Neural cell (in vitro differentiated cells): Measurements from ENCODE around the gene SLC12A8. TPM values are rescaled to one million over a fixed set of nuclear protein-coding genes. Genes with fewer than 3 reads are reported as not detected.

Source experiments
- H2AFZ ChIP-seq: fragments of 200-600, 300-800 bp; sonication (generic), shearing (Covaris generic); 2 replicates; pipeline ENCODE4 v1.6.0; 2014; ENCODE audit warnings: low read depth, mild to moderate bottlenecking, antibody characterized with exemption, low read length, moderate library complexity
- H3F3A ChIP-seq: fragments of 200-600 bp; shearing (Covaris generic); 2 replicates; pipeline ENCODE4 v1.6.1; 2016; ENCODE audit warnings: mild to moderate bottlenecking, moderate library complexity, mixed read lengths, antibody characterized with exemption, low read length; ENCODE audit not compliant: insufficient read depth, poor library complexity, severe bottlenecking
- H3K27ac ChIP-seq: fragments of 200-600, 300-800 bp; sonication (generic), shearing (Covaris generic); 2 replicates; pipeline ENCODE4 v1.5.1; 2014; ENCODE audit warnings: mild to moderate bottlenecking, low read length, moderate library complexity
- H3K27me3 ChIP-seq: fragments of 300-800, 200-600 bp; sonication (generic), shearing (Covaris generic); 2 replicates; pipeline ENCODE4 v1.6.0; 2014; ENCODE audit warnings: mild to moderate bottlenecking, low read depth, low read length, moderate library complexity; ENCODE audit not compliant: insufficient read depth
- H3K36me3 ChIP-seq: fragments of 300-800, 200-600 bp; sonication (generic), shearing (Covaris generic); 2 replicates; pipeline ENCODE4 v1.5.1; 2014; ENCODE audit warnings: mild to moderate bottlenecking, antibody characterized with exemption, low read length, moderate library complexity; ENCODE audit not compliant: insufficient read depth
- H3K4me2 ChIP-seq: fragments of 300-800, 200-600 bp; sonication (generic), shearing (Covaris generic); 2 replicates; pipeline ENCODE4 v1.6.0; 2014; ENCODE audit warnings: mild to moderate bottlenecking, low read length
- H3K4me3 ChIP-seq: fragments of 300-800, 200-600 bp; sonication (generic), shearing (Covaris generic); 2 replicates; pipeline ENCODE4 v1.5.1; 2014; ENCODE audit warnings: mild to moderate bottlenecking, low read length, moderate library complexity
- H3K79me2 ChIP-seq: fragments of 200-600 bp; shearing (Covaris generic); replicated peaks from 2 replicates; pipeline ENCODE4 v1.6.0; 2014; ENCODE audit warnings: mild to moderate bottlenecking, low read length, moderate library complexity; ENCODE audit not compliant: insufficient read depth
- H3K9ac ChIP-seq: fragments of 300-800, 200-600 bp; sonication (generic), shearing (Covaris generic); 2 replicates; pipeline ENCODE4 v1.6.1; 2016; ENCODE audit warnings: mild to moderate bottlenecking, low read length, mixed read lengths
- H3K9me2 ChIP-seq: fragments of 200-600 bp; shearing (Covaris generic); 2 replicates; pipeline ENCODE4 v1.6.1; 2016; ENCODE audit warnings: mild to moderate bottlenecking, low read length, mixed read lengths; ENCODE audit not compliant: insufficient read depth
- H3K9me3 ChIP-seq: fragments of 200-600, 300-800 bp; sonication (generic), shearing (Covaris generic); 2 replicates; pipeline ENCODE4 v1.6.1; 2016; ENCODE audit warnings: mild to moderate bottlenecking, mixed run types, low read length, moderate library complexity, mixed read lengths
- H4K20me1 ChIP-seq: fragments of 200-600 bp; shearing (Covaris generic); 2 replicates; pipeline ENCODE4 v1.6.1; 2016; ENCODE audit warnings: mild to moderate bottlenecking, mixed run types; ENCODE audit not compliant: insufficient read depth
- EP300 ChIP-seq: fragments of 450-650 bp; conservative IDR thresholded peaks from 2 replicates; pipeline ENCODE4 v1.6.1; 2014; ENCODE audit warnings: antibody characterized with exemption, mild to moderate bottlenecking, moderate library complexity; ENCODE audit not compliant: poor library complexity, severe bottlenecking
- EZH2 ChIP-seq: fragments of 200-600, 300-800 bp; shearing (Covaris generic), sonication (generic); IDR thresholded peaks from 2 replicates; pipeline ENCODE4 v1.6.1; 2014; ENCODE audit warnings: antibody characterized with exemption, low read length, borderline replicate concordance, mild to moderate bottlenecking; ENCODE audit not compliant: insufficient read depth, poor library complexity, severe bottlenecking
- MXI1 ChIP-seq: fragments of 450-650 bp; conservative IDR thresholded peaks from 2 replicates; pipeline ENCODE4 v1.6.1; 2014; ENCODE audit warnings: antibody characterized with exemption, mild to moderate bottlenecking; ENCODE audit not compliant: poor library complexity, severe bottlenecking
- POLR2AphosphoS5 ChIP-seq: IDR thresholded peaks from 2 replicates; pipeline ENCODE4 v1.6.1; 2012
- RAD21 ChIP-seq: fragments of 450-650 bp; conservative IDR thresholded peaks from 2 replicates; pipeline ENCODE4 v1.6.1; 2014; ENCODE audit warnings: antibody characterized with exemption, mild to moderate bottlenecking, moderate library complexity
- SMC3 ChIP-seq: fragments of 450-650 bp; conservative IDR thresholded peaks from 2 replicates; pipeline ENCODE4 v1.6.1; 2014; ENCODE audit warnings: antibody characterized with exemption, mild to moderate bottlenecking, moderate library complexity; ENCODE audit not compliant: poor library complexity
- TAF1 ChIP-seq: IDR thresholded peaks from 2 replicates; pipeline ENCODE4 v1.6.1; 2012; ENCODE audit warnings: low read depth
- polyA plus RNA-seq: library from polyadenylated mRNA; depleted of rRNA; stranded (reverse); fragments of >200 nt; gene quantifications from 2 replicates; pipeline ENCODE4 v1.2.3, GENCODE V29; 2014
- TF ChIP-seq, protein P1 (sequence below): IDR thresholded peaks from 2 replicates; pipeline ENCODE4 v1.6.1; 2012; ENCODE audit warnings: borderline replicate concordance
- TF ChIP-seq, protein P2 (sequence below): fragments of 450-650 bp; IDR thresholded peaks from 2 replicates; pipeline ENCODE4 v1.5.1; 2014; ENCODE audit warnings: antibody characterized with exemption, mild to moderate bottlenecking, moderate library complexity; ENCODE audit not compliant: poor library complexity, severe bottlenecking

SLC12A8 gene
- polyA plus RNA-seq, 1 donor from 2014 or later = 4.6 TPM

DNA sequence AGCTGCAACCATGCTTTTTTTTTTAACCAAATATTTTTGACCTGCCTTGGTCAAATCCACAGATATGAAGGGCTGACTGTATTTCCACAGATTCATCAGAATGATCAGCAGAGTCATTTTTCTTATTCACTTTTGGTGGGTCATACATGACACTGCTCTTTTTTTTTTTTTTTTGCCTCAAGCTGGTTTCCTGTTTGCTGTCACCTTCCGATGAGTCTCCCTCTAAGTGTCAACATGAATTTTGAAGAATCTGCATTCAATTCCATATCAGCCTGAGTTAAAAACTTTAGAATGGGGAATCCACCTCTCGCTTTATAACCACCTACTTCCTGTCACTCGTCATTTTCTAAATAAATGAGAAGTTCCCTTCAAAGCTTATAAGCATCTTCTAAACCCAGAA, 2.2 kb upstream of the SLC12A8 start:
- H3K9ac ChIP-seq = no peak overlapping the region
- H3K79me2 ChIP-seq = no peaks in the 10 kb centered on the region
- TF ChIP-seq POLR2AphosphoS5 (no peak), MXI1 (no peak), RAD21 (no peak), EP300 (no peak), TAF1 (no peak), SMC3 (no peak), EZH2 (no peak)
- TF ChIP-seq, protein P1, sequence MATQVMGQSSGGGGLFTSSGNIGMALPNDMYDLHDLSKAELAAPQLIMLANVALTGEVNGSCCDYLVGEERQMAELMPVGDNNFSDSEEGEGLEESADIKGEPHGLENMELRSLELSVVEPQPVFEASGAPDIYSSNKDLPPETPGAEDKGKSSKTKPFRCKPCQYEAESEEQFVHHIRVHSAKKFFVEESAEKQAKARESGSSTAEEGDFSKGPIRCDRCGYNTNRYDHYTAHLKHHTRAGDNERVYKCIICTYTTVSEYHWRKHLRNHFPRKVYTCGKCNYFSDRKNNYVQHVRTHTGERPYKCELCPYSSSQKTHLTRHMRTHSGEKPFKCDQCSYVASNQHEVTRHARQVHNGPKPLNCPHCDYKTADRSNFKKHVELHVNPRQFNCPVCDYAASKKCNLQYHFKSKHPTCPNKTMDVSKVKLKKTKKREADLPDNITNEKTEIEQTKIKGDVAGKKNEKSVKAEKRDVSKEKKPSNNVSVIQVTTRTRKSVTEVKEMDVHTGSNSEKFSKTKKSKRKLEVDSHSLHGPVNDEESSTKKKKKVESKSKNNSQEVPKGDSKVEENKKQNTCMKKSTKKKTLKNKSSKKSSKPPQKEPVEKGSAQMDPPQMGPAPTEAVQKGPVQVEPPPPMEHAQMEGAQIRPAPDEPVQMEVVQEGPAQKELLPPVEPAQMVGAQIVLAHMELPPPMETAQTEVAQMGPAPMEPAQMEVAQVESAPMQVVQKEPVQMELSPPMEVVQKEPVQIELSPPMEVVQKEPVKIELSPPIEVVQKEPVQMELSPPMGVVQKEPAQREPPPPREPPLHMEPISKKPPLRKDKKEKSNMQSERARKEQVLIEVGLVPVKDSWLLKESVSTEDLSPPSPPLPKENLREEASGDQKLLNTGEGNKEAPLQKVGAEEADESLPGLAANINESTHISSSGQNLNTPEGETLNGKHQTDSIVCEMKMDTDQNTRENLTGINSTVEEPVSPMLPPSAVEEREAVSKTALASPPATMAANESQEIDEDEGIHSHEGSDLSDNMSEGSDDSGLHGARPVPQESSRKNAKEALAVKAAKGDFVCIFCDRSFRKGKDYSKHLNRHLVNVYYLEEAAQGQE = no peak
- TF ChIP-seq, protein P2, sequence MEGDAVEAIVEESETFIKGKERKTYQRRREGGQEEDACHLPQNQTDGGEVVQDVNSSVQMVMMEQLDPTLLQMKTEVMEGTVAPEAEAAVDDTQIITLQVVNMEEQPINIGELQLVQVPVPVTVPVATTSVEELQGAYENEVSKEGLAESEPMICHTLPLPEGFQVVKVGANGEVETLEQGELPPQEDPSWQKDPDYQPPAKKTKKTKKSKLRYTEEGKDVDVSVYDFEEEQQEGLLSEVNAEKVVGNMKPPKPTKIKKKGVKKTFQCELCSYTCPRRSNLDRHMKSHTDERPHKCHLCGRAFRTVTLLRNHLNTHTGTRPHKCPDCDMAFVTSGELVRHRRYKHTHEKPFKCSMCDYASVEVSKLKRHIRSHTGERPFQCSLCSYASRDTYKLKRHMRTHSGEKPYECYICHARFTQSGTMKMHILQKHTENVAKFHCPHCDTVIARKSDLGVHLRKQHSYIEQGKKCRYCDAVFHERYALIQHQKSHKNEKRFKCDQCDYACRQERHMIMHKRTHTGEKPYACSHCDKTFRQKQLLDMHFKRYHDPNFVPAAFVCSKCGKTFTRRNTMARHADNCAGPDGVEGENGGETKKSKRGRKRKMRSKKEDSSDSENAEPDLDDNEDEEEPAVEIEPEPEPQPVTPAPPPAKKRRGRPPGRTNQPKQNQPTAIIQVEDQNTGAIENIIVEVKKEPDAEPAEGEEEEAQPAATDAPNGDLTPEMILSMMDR = no peak
- no peak overlapping the region for H3K4me3 ChIP-seq
- H3K9me2 ChIP-seq = no peaks in the 10 kb centered on the region
- no peak overlapping the region for H3K4me2 ChIP-seq
- H3F3A ChIP-seq = no peaks in the 10 kb centered on the region
- peaks cover 21% of the 10 kb centered on the region for H3K27me3 ChIP-seq
- H3K36me3 ChIP-seq = no peaks in the 10 kb centered on the region
- no peaks in the 10 kb centered on the region for H4K20me1 ChIP-seq
- H2AFZ ChIP-seq = no peak overlapping the region
- no peak overlapping the region for H3K27ac ChIP-seq
- H3K9me3 ChIP-seq = no peaks in the 10 kb centered on the region

DNA sequence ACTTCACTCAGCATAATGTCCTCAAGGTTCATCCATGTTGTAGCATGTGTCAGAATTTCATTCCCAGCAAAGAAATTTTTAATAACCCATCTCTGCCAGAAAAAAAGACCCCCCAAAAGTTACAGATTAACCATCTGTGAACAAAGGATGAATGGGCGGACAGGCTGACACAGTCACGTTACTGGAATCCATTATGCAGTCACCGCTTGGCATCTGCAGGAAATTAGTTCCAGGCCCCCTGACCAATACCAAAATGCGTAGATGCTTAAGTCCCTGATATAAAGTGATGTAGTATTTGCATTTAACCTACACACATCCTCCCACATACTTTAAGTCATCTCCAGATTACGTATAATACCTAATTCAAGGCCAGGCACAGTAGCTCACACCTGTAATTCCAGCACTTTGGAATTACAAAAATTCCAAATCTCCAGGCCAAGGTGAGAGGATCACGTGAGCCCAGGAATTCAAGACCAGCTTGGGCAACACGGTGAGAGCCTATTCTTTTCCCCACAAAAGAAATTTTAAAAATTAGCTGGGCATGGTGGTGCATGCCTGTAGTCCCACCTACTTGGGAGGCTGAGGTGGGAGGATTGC, 1.5 kb upstream of the SLC12A8 start:
- H3K9me3 ChIP-seq = no peaks in the 10 kb centered on the region
- H3K79me2 ChIP-seq = no peaks in the 10 kb centered on the region
- H3K36me3 ChIP-seq = no peaks in the 10 kb centered on the region
- no peaks in the 10 kb centered on the region for H3F3A ChIP-seq
- no peak overlapping the region for H3K9ac ChIP-seq
- H3K9me2 ChIP-seq = no peaks in the 10 kb centered on the region
- no peak overlapping the region for H3K4me2 ChIP-seq
- no peak overlapping the region for H3K27ac ChIP-seq
- no peak overlapping the region for H2AFZ ChIP-seq
- H3K4me3 ChIP-seq = no peak overlapping the region
- no peaks in the 10 kb centered on the region for H4K20me1 ChIP-seq
- H3K27me3 ChIP-seq = peaks cover 21% of the 10 kb centered on the region
- TF ChIP-seq, protein P1 = no peak
- TF ChIP-seq SMC3 (no peak), RAD21 (no peak), TAF1 (no peak), POLR2AphosphoS5 (no peak), MXI1 (no peak)
- TF ChIP-seq, protein P2 = no peak
